Liver (tissue), 9 donors: ENCODE data around the gene TMEM41A. TPM values are rescaled to one million over a fixed set of nuclear protein-coding genes. Genes with fewer than 3 reads are reported as not detected.

ENCODE experiments used
- DNase-seq: peaks from one replicate; pipeline ENCODE4 v3.0.0-alpha.2; 2017; ENCODE audit warnings: low spot score
- H3K27ac ChIP-seq, 2 donors: one replicate each; pipeline ENCODE4 v1.7.0; 2013; ENCODE audit warnings: inconsistent platforms in 2 of 2, low read length in 2 of 2, control low read depth in 1 of 2, low read depth in 1 of 2, mild to moderate bottlenecking in 1 of 2
- H3K27me3 ChIP-seq, 4 donors: one replicate each; pipeline versions ENCODE4 v1.6.1 to v1.7.0; 2013; ENCODE audit warnings: low read length in 3 of 4, inconsistent platforms in 1 of 4, mild to moderate bottlenecking in 1 of 4, moderate library complexity in 1 of 4; ENCODE audit not compliant: control insufficient read depth in 4 of 4, insufficient read depth in 4 of 4
- H3K36me3 ChIP-seq, 4 donors: one replicate each; pipeline versions ENCODE4 v1.6.1 to v1.7.0; 2013; ENCODE audit warnings: low read length in 3 of 4, mild to moderate bottlenecking in 3 of 4, low read depth in 1 of 4, moderate library complexity in 1 of 4; ENCODE audit not compliant: control insufficient read depth in 4 of 4, insufficient read depth in 3 of 4
- H3K4me1 ChIP-seq, 4 donors: one replicate each; pipeline versions ENCODE4 v1.6.1 to v1.7.0; 2013; ENCODE audit warnings: low read length in 3 of 4, mild to moderate bottlenecking in 3 of 4, moderate library complexity in 1 of 4; ENCODE audit not compliant: control insufficient read depth in 4 of 4, insufficient read depth in 4 of 4
- H3K4me3 ChIP-seq, 3 donors: one replicate each; pipeline versions ENCODE4 v1.6.1 to v1.7.0; 2013; ENCODE audit warnings: low read length in 3 of 3, control low read depth in 1 of 3, low read depth in 1 of 3, mild to moderate bottlenecking in 1 of 3
- H3K9ac ChIP-seq, 2 donors: one replicate each; pipeline ENCODE4 v1.7.0; 2013; ENCODE audit warnings: low read length in 2 of 2, mild to moderate bottlenecking in 2 of 2, moderate library complexity in 2 of 2, control low read depth in 1 of 2, low read depth in 1 of 2
- H3K9me3 ChIP-seq, 4 donors: one replicate each; pipeline versions ENCODE4 v1.6.1 to v1.7.0; 2013; ENCODE audit warnings: low read length in 3 of 4; ENCODE audit not compliant: control insufficient read depth in 4 of 4
- ATF3 ChIP-seq: IDR thresholded peaks from 2 replicates; pipeline ENCODE4 v1.6.1; 2016; ENCODE audit warnings: antibody characterized with exemption
- CTCF ChIP-seq: fragments of 150-350 bp; IDR thresholded peaks from 2 replicates; pipeline ENCODE4 v1.5.1; 2017; ENCODE audit warnings: improper control_type of control experiment, low read depth, low read length; ENCODE audit not compliant: missing input control
- EGR1 ChIP-seq, 2 donors: IDR thresholded peaks; 2 replicates each; pipeline ENCODE4 v1.6.1; 2016 to 2018; ENCODE audit warnings: antibody characterized with exemption in 2 of 2, low read depth in 2 of 2
- FOXA1 ChIP-seq: IDR thresholded peaks from 2 replicates; pipeline ENCODE4 v1.6.1; 2016; ENCODE audit warnings: antibody characterized with exemption
- FOXA2 ChIP-seq: IDR thresholded peaks from 2 replicates; pipeline ENCODE4 v1.6.1; 2016; ENCODE audit warnings: antibody characterized with exemption
- GABPA ChIP-seq, 2 donors: IDR thresholded peaks in 1 of 2; conservative IDR thresholded peaks in 1 of 2; 2 replicates each; pipeline ENCODE4 v1.6.1; 2016; ENCODE audit warnings: antibody characterized with exemption in 2 of 2, mild to moderate bottlenecking in 1 of 2, moderate library complexity in 1 of 2
- HNF4A ChIP-seq, 2 donors: conservative IDR thresholded peaks; 2 replicates each; pipeline ENCODE4 v1.6.1; 2016; ENCODE audit warnings: antibody characterized with exemption in 2 of 2, mild to moderate bottlenecking in 2 of 2
- HNF4G ChIP-seq: IDR thresholded peaks from 2 replicates; pipeline ENCODE4 v1.6.1; 2016; ENCODE audit warnings: antibody characterized with exemption
- JUND ChIP-seq, 2 donors: IDR thresholded peaks; 2 replicates each; pipeline ENCODE4 v1.6.1; 2016; ENCODE audit warnings: antibody characterized with exemption in 2 of 2
- MAX ChIP-seq: IDR thresholded peaks from 2 replicates; pipeline ENCODE4 v1.6.1; 2016; ENCODE audit warnings: antibody characterized with exemption
- NR2F2 ChIP-seq: IDR thresholded peaks from 2 replicates; pipeline ENCODE4 v1.6.1; 2016; ENCODE audit warnings: antibody characterized with exemption
- RAD21 ChIP-seq, 2 donors: IDR thresholded peaks; 2 replicates each; pipeline ENCODE4 v1.6.1; 2016; ENCODE audit warnings: antibody characterized with exemption in 2 of 2, mild to moderate bottlenecking in 2 of 2
- RXRA ChIP-seq, 2 donors: IDR thresholded peaks; 2 replicates each; pipeline ENCODE4 v1.6.1; 2017 to 2018; ENCODE audit warnings: antibody characterized with exemption in 2 of 2, mild to moderate bottlenecking in 1 of 2
- SP1 ChIP-seq: IDR thresholded peaks from 2 replicates; pipeline ENCODE4 v1.6.1; 2018; ENCODE audit warnings: antibody characterized with exemption, mild to moderate bottlenecking
- TAF1 ChIP-seq: conservative IDR thresholded peaks from 2 replicates; pipeline ENCODE4 v1.6.1; 2016; ENCODE audit warnings: antibody characterized with exemption, mild to moderate bottlenecking
- YY1 ChIP-seq: IDR thresholded peaks from 2 replicates; pipeline ENCODE4 v1.6.1; 2016; ENCODE audit warnings: antibody characterized with exemption, mild to moderate bottlenecking
- ZBTB33 ChIP-seq: IDR thresholded peaks from 2 replicates; pipeline ENCODE4 v1.6.1; 2016; ENCODE audit warnings: antibody characterized with exemption
- WGBS: extraction: QIAGEN DNeasy Blood & Tissue Kit; methylation state at CpG from one replicate; pipeline ENCODE4 v1.1.7; 2013; 5-methylcytosine and 5-hydroxymethylcytosine counted together
- polyA plus RNA-seq, 2 donors: library from polyadenylated mRNA; stranded (reverse) in 1 of 2; unstranded in 1 of 2; fragments of 200-250 nt in 1 of 2; fragments of >200 nt in 1 of 2; fragmentation: Nextera tagmentation in 1 of 2; extraction: Ambion mirVana in 1 of 2; gene quantifications; one replicate each; pipeline versions ENCODE4 v1.2.1 to v1.2.3, GENCODE V29; 2013 to 2015
- total RNA-seq, 2 donors: library from RNA; depleted of rRNA; stranded (reverse); fragments of >200 nt; gene quantifications; one replicate each; pipeline ENCODE4 v1.2.3, GENCODE V29; 2014
- donor health status: healthy.
- donor health status: healthy.
- donor health status: healthy.
- donor health status: healthy.
- donor health status: healthy.

The TMEM41A gene
- total and polyA plus RNA-seq, 4 donors = 9.5 to 19.6 (median 12.9) TPM

- no peak for TF ChIP-seq ZBTB33
Measured at GRCh38 chr3:185490241-185490640, 8.6 kb downstream of the TMEM41A start (continued).

GRCh38 chr3:185489462-185489861 is 9.4 kb downstream of the TMEM41A start:
- no peak overlapping the region for H3K27ac ChIP-seq
- peaks cover 7 to 17% (median 13%) of the 10 kb centered on the region in 4 donors for H3K4me1 ChIP-seq
- H3K9ac ChIP-seq = no peak overlapping the region
- no peak overlapping the region for H3K4me3 ChIP-seq
- peaks cover 4 to 37% (median 9%) of the 10 kb centered on the region in 4 donors for H3K36me3 ChIP-seq
- WGBS = 38% methylated on average over 3 of the region's 3 CpGs
- no peaks in the 10 kb centered on the region for H3K27me3 ChIP-seq
- H3K9me3 ChIP-seq = no peaks in the 10 kb centered on the region
- no peak for DNase-seq
- peak; percentile 70 for TF ChIP-seq YY1
- TF ChIP-seq CTCF = no peak
- no peak for TF ChIP-seq TAF1
- peak; percentile 63 for TF ChIP-seq HNF4G
- TF ChIP-seq ZBTB33 = peak; percentile 57
- peak in 1 of 2 donors; percentile 42 for TF ChIP-seq GABPA (IDR thresholded peaks at IDR 0.05 in 1 of 2, conservative IDR thresholded peaks at IDR 0.05 in 1 of 2)
- peak; percentile 54 for TF ChIP-seq SP1
- TF ChIP-seq RAD21 (IDR thresholded peaks at IDR 0.05) = peak; percentile 31 to 56
- no peak for TF ChIP-seq EGR1 (IDR thresholded peaks at IDR 0.05; ENCODE audit: low read depth in 2 of 2)
- peak; percentile 80 to 86 for TF ChIP-seq HNF4A (conservative IDR thresholded peaks at IDR 0.05)
- TF ChIP-seq RXRA (IDR thresholded peaks at IDR 0.05) = peak; percentile 65 to 75
- TF ChIP-seq MAX = no peak
- peak; percentile 39 for TF ChIP-seq FOXA2
- no peak for TF ChIP-seq FOXA1
- TF ChIP-seq JUND (IDR thresholded peaks at IDR 0.05) = peak in 1 of 2 donors; percentile 60

GRCh38 chr3:185488465-185488864 is 10.4 kb downstream of the TMEM41A start:
- Histone ChIP-seq H3K9me3 (no peaks in the 10 kb centered on the region), H3K4me3 (no peak overlapping the region), H3K4me1 (peaks cover 7 to 17% (median 13%) of the 10 kb centered on the region in 4 donors), H3K27me3 (no peaks in the 10 kb centered on the region), H3K36me3 (peaks cover 2 to 32% (median 7%) of the 10 kb centered on the region in 4 donors), H3K9ac (no peak overlapping the region), H3K27ac (no peak overlapping the region)
- 88% methylated on average over 5 of the region's 5 CpGs for WGBS
- no peak for DNase-seq
- TF ChIP-seq ATF3 (no peak), SP1 (no peak), RXRA (IDR thresholded peaks at IDR 0.05) (no peak), GABPA (IDR thresholded peaks at IDR 0.05 in 1 of 2, conservative IDR thresholded peaks at IDR 0.05 in 1 of 2) (no peak), EGR1 (IDR thresholded peaks at IDR 0.05; ENCODE audit: low read depth in 2 of 2) (no peak), NR2F2 (no peak), HNF4A (conservative IDR thresholded peaks at IDR 0.05) (no peak), JUND (IDR thresholded peaks at IDR 0.05) (no peak), TAF1 (no peak), CTCF (no peak), ZBTB33 (no peak), HNF4G (no peak), FOXA2 (no peak)
